ENCODE results near the gene PTPRT.

- no peak for TF ChIP-seq CTCF (IDR thresholded peaks at IDR 0.05)
- TF ChIP-seq POLR2AphosphoS5 (IDR thresholded peaks at IDR 0.05) = no peak
Observed at GRCh38 chr20:42319252-42320013, 870.3 kb downstream of the PTPRT start.

Measured in breast epithelium (tissue), 3 donors.